Endothelial cell of umbilical vein (primary cell): ENCODE data around the gene RBMY1J.

ENCODE experiments used
- POLR2A ChIP-seq: IDR thresholded peaks from 2 replicates; pipeline ENCODE4 v1.6.1; 2012; ENCODE audit warnings: low read depth, mild to moderate bottlenecking, control low read depth, low read length
- TF ChIP-seq, protein P1 (sequence below), 2 donors: IDR thresholded peaks; 1 replicate in 1 of 2; 2 replicates in 1 of 2; pipeline ENCODE4 v1.5.1; 2011; ENCODE audit warnings: low read length in 2 of 2, mild to moderate bottlenecking in 2 of 2, moderate library complexity in 2 of 2, control low read depth in 1 of 2, inconsistent platforms in 1 of 2, low read depth in 1 of 2; ENCODE audit not compliant: insufficient read depth in 1 of 2; ENCODE audit errors: extremely low read depth in 1 of 2

DNA sequence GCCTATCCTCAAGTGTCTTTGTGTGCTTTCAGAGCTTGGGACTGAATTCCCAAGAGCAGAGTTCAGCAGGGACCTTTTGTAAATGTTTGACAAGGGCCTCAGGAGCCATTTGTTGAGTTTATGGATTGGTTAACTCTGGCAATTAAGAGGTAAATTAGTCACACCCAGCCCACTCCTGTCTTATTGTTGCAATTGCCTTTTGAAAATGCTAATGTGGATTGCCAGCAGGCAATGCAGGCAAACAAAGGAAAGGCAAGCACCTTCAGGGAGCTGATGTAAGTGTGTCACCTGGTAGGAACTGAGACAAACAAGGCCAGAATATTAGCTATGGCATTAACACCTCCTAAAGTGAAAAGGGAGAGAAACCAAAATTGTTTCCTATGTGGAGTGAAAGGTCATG, 29.7 kb upstream of the RBMY1J start:
- TF ChIP-seq, protein P1, sequence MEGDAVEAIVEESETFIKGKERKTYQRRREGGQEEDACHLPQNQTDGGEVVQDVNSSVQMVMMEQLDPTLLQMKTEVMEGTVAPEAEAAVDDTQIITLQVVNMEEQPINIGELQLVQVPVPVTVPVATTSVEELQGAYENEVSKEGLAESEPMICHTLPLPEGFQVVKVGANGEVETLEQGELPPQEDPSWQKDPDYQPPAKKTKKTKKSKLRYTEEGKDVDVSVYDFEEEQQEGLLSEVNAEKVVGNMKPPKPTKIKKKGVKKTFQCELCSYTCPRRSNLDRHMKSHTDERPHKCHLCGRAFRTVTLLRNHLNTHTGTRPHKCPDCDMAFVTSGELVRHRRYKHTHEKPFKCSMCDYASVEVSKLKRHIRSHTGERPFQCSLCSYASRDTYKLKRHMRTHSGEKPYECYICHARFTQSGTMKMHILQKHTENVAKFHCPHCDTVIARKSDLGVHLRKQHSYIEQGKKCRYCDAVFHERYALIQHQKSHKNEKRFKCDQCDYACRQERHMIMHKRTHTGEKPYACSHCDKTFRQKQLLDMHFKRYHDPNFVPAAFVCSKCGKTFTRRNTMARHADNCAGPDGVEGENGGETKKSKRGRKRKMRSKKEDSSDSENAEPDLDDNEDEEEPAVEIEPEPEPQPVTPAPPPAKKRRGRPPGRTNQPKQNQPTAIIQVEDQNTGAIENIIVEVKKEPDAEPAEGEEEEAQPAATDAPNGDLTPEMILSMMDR (IDR thresholded peaks at IDR 0.05; ENCODE audit: extremely low read depth in 1 of 2, insufficient read depth in 1 of 2, low read depth in 1 of 2, low read length in 2 of 2), result no peak
- no peak for TF ChIP-seq POLR2A
